Measurements from ENCODE around the gene MAP4K1. TPM values are rescaled to one million over a fixed set of nuclear protein-coding genes. Genes with fewer than 3 reads are reported as not detected.
"Not testable (repeated sequence)": the region's sequence is repeated elsewhere in the genome, so short reads cannot be mapped to it uniquely, and the experiment has no call there.

The MAP4K1 gene
- total RNA-seq, 1 experiment from 2014 or later, result 8.2 TPM

DNA sequence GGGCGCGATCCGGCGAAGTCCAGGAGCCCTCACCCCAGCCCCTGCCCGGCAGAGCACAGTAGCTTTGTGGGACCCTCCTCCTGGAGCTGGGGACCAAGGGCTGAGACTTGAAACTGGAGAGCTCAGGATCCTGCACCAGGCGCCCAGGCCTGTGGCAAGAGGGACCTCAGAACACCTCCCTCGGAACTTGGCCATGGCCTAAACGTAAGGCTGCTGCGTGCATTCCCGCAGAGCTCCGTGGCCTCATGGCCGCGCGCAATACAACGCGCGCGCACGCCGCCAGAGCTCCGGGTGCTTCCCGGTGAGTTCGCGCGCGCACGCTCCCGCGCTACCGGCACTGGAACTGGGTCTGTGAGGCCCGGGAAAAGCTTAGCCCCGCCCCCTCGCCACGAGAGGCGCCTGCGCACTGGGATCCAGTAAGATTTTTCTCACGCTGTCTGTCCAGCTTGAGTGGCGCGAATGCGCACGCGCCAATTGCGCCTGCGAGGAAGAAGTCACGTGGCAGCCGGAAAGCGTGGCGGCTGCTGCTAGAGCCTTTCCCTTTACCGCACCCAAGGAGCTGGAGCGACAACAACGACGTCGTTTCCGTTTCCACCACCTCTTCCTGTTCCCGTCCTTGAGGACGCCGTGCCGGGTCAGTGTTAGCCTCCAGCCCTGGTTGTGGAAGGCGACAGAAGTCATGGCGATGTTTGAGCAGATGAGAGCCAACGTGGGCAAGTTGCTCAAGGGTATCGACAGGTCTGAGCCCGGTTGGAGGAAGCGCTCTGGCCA lies 1.0 kb upstream of the MAP4K1 start, which contains the start of gene EIF3K:
Gene EIF3K (plus strand): TSS at position 599 of the 771 bp plus-strand sequence. CDS start 81 bp downstream, at position 680.
- H3K27me3 ChIP-seq (ENCODE audit: control insufficient read depth, insufficient read depth, low read length), result no peaks in the 10 kb centered on the region
- DNase-seq, result peak; percentile 99
- H3K4me3 ChIP-seq (ENCODE audit: insufficient read depth, low read depth, low read length), result peak within 1 kb of the TSS; percentile 98
- peaks cover 13% of the 10 kb centered on the region for H3K36me3 ChIP-seq (replicated peaks; ENCODE audit: control insufficient read depth, insufficient read depth, low read length)

DNA sequence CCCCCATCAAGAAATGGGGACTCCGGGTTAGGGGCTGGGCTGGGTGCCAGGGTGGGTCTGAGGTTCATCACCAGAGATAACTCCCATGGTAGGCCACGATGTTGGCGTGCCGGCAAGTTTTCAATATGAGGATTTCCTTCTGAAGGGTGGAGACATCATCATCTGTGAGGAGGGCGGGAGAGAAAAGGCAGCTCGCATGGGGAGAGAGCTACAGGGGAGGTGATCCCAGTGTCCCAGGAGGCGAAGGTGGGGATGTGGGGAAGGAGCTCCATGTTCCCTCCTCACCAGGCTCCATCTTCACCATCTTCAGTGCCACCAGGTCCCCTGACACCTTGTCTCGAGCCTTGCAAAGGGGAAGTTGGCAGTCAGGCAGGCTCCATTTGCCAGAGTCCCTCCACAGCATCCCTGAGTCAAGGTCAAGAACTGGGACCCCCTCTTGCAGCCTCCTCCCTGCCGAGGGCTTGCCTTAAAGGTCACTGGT lies 430 bp downstream of the MAP4K1 start:
- Histone ChIP-seq H3K36me3 (replicated peaks; ENCODE audit: control insufficient read depth, insufficient read depth, low read length) (peaks cover 10% of the 10 kb centered on the region), H3K4me3 (ENCODE audit: insufficient read depth, low read depth, low read length) (no peak overlapping the region), H3K27me3 (ENCODE audit: control insufficient read depth, insufficient read depth, low read length) (no peaks in the 10 kb centered on the region)
- DNase-seq, result no peak

DNA sequence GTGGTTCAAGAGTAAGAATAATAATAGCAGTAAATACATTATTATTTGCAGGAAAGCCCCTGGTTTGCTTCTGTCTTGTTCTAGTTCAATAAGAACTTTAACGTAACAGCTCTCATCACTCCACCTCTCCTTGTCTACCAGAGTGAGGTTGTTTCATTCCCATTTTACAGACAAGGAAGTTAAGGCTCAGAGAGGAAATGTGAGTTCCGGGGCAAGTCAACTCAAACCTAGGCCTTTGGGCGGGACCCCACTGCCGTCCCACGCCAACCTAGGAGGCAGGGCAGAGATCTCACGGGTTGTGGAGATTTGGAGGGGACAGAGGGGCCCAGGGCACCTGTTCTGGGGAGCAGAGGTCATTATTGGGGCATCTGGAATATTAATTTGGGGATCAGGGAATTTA lies 1.5 kb downstream of the MAP4K1 start:
- H3K27me3 ChIP-seq (ENCODE audit: control insufficient read depth, insufficient read depth, low read length), result no peaks in the 10 kb centered on the region
- H3K36me3 ChIP-seq (replicated peaks; ENCODE audit: control insufficient read depth, insufficient read depth, low read length), result peaks cover 4% of the 10 kb centered on the region

DNA sequence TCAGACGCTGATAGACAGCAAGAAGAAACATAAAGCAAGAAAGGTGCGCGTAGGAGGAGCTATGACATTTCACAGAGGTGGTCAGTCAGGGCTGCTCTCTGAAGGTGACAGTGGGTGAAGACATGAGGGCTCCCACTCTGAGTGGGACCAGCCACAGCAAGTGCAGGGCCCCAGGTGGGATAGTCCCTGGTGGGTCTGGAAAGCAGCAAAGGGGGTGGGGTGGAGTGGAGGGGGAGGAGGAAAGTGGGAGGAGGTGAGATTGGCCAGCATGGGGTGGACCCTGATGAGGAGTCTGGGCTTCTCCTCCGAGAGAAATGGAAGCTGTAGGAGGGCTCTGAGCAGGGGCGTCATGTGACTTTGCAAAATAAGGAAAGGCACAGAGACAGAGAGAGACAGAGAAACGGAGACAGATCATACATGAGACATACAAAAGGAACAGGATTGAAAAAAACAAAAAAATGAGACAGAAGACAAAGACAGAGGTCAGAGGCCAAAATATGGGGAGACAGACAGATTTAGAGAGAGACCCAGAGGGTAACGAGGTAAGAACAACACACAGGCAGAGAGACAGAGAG lies 2.7 kb downstream of the MAP4K1 start:
- DNase-seq, result peak; percentile 34
- Histone ChIP-seq H3K36me3 (replicated peaks; ENCODE audit: control insufficient read depth, insufficient read depth, low read length) (peaks cover under 1% of the 10 kb centered on the region), H3K4me3 (ENCODE audit: insufficient read depth, low read depth, low read length) (no peak overlapping the region), H3K27me3 (ENCODE audit: control insufficient read depth, insufficient read depth, low read length) (no peaks in the 10 kb centered on the region)

More for the DNA sequence above, 1.5 kb downstream of the MAP4K1 start:
- DNase-seq, result no peak
- no peak overlapping the region for H3K4me3 ChIP-seq (ENCODE audit: insufficient read depth, low read depth, low read length)

DNA sequence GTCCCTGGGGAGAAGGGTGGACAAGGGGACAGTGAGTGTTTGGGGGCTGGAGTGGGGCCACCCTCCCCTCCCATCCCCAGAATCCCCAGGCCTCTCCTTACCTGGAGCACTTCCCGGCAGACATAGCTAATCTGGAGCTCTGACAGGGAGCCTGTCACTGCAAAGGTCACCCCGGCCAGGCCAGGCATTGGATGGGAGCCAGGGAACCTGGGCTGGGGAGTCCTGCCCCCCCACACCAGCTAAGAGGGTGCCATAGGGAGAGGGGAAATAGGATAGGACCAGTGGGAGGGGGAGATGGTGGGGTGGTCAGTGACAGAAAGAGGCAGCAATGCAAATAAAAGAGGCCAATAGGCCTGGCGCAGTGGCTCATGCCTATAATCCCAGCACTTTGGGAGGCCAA lies 3.5 kb downstream of the MAP4K1 start:
- peak; percentile 25 for DNase-seq
- Histone ChIP-seq H3K36me3 (replicated peaks; ENCODE audit: control insufficient read depth, insufficient read depth, low read length) (no peaks in the 10 kb centered on the region), H3K27me3 (ENCODE audit: control insufficient read depth, insufficient read depth, low read length) (no peaks in the 10 kb centered on the region), H3K4me3 (ENCODE audit: insufficient read depth, low read depth, low read length) (no peak overlapping the region)

DNA sequence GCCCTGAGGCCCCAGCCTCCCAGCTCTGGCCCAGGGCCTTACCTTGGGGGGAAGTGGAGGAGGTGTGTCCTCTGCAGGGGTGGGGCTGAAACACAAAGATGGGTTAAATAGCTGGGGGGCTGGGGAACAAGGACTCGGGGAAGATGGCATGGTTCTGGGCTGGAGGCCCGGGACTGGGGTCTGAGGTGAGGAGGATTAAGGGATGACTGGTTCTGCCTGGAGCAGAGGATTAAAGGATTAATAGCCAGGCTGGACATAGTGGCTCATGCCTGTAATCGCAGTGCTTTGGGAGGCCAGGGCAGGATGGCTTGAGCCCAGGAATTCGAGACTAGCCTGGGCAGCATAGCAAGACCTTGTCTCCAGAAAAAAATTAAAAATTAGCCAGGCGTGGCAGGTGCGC lies 11.6 kb downstream of the MAP4K1 start:
- Histone ChIP-seq H3K27me3 (ENCODE audit: control insufficient read depth, insufficient read depth, low read length) (no peaks in the 10 kb centered on the region), H3K4me3 (ENCODE audit: insufficient read depth, low read depth, low read length) (no peak overlapping the region), H3K36me3 (replicated peaks; ENCODE audit: control insufficient read depth, insufficient read depth, low read length) (no peaks in the 10 kb centered on the region)
- peak; percentile 33 for DNase-seq

DNA sequence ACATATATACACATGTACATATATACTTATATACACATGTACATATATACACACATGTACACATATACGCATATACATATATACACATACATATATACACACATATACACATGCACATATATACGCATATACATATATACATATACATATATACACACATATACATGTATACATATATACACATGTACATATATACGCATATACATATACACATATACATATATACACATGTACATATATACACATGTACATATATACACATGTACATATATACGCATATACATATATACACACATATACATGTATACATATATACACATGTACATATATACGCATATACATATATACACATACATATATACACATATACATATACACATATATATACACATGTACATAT lies 14.9 kb downstream of the MAP4K1 start:
- not testable (repeated sequence) for H3K27me3 ChIP-seq (ENCODE audit: control insufficient read depth, insufficient read depth, low read length); H3K4me3 ChIP-seq (ENCODE audit: insufficient read depth, low read depth, low read length); DNase-seq; H3K36me3 ChIP-seq (replicated peaks; ENCODE audit: control insufficient read depth, insufficient read depth, low read length)

DNA sequence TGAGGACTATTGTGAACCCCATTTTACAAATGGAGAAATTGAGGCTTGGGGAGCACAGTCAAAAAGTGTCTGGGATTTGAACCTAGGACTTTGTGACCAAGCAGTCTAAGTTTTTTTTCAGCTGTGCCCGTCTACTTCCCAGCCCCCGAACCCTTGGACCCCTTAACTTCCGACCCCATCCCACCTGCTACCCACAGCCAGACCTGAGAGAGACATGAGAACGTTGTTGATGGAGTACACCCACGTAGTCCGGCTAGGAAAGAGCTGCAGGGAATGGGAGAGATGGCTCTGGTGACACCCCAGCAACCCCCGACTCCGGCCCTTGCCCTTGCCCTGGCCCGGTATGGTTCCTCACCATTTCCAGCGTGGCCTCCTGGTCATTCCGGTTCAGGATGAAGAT lies 18.0 kb downstream of the MAP4K1 start:
- no peaks in the 10 kb centered on the region for H3K27me3 ChIP-seq (ENCODE audit: control insufficient read depth, insufficient read depth, low read length)
- H3K36me3 ChIP-seq (replicated peaks; ENCODE audit: control insufficient read depth, insufficient read depth, low read length), result no peaks in the 10 kb centered on the region
- peak; percentile 24 for DNase-seq
- H3K4me3 ChIP-seq (ENCODE audit: insufficient read depth, low read depth, low read length), result no peak overlapping the region

DNA sequence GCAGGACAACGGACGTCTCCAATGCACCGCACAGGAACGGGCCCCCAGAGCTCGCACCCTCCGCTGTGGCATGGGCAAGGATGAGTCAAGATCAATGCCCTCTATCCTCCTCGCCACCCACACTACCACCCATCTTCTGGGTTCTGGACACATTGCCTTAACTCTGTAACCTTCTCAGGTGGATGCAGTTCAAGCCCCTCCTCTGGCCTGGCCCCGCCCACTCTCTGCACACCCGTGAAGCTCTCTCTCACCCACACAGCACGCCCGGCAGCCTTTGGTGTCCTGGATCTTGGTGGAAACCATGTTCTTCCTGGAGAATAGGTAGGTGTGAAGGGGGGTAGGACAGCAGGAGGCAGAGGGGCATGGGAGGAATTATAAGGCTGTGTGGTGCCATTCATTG lies 20.7 kb downstream of the MAP4K1 start:
- peak; percentile 56 for DNase-seq
- H3K36me3 ChIP-seq (replicated peaks; ENCODE audit: control insufficient read depth, insufficient read depth, low read length), result no peaks in the 10 kb centered on the region
- H3K27me3 ChIP-seq (ENCODE audit: control insufficient read depth, insufficient read depth, low read length), result no peaks in the 10 kb centered on the region
- H3K4me3 ChIP-seq (ENCODE audit: insufficient read depth, low read depth, low read length), result 0 out of 2 replicates have a peak overlapping the region, but pooled peaks have one; percentile 73

DNA sequence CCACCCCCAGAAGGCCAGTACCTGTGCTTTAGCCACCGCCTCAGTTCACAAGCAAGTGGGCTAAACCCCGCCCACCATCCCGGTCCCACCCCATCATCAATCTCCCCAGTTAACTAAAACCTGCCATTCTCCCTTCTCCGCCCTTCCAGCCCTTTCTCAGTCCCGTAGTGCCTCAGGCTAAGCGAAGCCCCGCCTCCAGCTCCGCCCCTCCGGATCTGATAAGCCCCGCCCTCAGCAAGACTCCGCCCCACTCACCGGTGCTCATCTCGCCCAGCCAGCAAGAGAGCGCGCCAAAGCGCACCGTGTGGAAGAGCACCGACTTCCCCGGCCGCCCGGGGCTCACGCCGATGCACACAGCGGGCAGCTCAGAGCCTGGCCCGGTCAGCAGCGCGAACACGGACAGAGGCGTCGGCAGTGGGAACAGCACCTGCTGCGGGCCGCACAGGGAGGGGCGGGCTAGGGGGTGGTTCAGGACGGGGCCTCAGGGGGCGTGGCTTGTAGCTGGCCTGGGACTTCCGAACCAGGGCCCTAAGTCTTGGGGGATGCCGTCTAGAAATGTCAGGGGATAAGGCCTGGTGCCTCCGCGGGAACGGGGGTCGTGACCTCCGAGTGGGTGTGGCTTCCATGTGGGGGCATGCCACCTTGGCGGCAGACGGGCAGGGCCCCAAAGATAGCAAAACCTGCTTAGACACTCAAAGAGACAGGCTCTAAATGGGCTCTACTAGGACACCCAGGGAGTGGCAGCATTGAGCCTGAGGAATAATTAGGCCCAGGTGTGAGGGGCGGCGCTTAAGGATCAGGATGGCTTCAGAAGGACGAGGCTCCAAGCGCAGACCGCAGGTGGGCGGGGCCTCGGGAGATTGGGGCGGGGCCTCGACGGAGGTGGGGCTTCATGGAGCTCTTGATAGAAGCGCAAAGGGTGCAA lies 21.4 kb downstream of the MAP4K1 start:
- Histone ChIP-seq H3K27me3 (ENCODE audit: control insufficient read depth, insufficient read depth, low read length) (no peaks in the 10 kb centered on the region), H3K36me3 (replicated peaks; ENCODE audit: control insufficient read depth, insufficient read depth, low read length) (no peaks in the 10 kb centered on the region), H3K4me3 (ENCODE audit: insufficient read depth, low read depth, low read length) (peak overlapping the region; percentile 73)
- DNase-seq, result peak; percentile 97

DNA sequence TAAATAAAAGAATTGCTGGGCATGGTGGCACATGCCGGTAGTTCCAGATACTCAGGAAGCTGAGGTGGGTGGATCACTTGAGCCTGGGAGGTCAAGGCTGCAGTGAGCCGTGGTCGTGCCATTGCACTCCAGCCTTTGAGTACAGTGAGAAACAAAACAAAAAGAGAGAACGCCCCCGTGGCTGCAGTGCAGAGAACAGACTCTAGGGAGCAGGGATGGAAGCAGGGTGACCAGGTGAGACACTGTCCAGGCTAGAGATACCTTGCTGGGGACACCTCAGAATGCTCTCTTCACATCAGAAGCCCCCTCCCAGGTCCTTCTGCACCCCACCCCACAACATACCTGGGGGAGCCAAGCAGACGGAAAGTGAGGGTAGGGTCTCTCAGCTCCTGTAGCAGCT lies 24.8 kb downstream of the MAP4K1 start:
- peak; percentile 67 for DNase-seq
- H3K36me3 ChIP-seq (replicated peaks; ENCODE audit: control insufficient read depth, insufficient read depth, low read length), result peaks cover 1% of the 10 kb centered on the region

DNA sequence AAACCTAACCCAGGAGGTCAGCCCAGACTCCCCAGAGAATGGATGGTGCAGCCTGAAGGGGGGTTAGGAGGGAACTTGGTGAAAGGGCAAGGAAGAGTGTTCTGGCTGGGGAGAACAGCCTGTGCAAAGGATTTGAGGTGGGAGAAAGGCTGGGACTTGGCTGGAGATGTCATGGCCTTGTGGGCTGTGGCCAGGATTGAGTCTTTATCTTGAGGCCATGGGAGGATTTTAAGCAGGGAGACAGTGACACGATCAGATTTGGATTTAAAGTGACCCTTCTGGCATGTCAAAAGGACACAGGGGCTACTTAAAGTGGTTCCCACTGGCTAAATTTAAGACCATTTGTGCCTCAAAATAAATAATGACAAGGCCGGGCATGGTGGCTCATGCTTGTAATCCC lies 29.7 kb downstream of the MAP4K1 start:
- Histone ChIP-seq H3K27me3 (ENCODE audit: control insufficient read depth, insufficient read depth, low read length) (no peaks in the 10 kb centered on the region), H3K4me3 (ENCODE audit: insufficient read depth, low read depth, low read length) (no peak overlapping the region), H3K36me3 (replicated peaks; ENCODE audit: control insufficient read depth, insufficient read depth, low read length) (peaks cover 3% of the 10 kb centered on the region)
- DNase-seq, result no peak

More for the DNA sequence above, 24.8 kb downstream of the MAP4K1 start:
- Histone ChIP-seq H3K27me3 (ENCODE audit: control insufficient read depth, insufficient read depth, low read length) (no peaks in the 10 kb centered on the region), H3K4me3 (ENCODE audit: insufficient read depth, low read depth, low read length) (no peak overlapping the region)

DNA sequence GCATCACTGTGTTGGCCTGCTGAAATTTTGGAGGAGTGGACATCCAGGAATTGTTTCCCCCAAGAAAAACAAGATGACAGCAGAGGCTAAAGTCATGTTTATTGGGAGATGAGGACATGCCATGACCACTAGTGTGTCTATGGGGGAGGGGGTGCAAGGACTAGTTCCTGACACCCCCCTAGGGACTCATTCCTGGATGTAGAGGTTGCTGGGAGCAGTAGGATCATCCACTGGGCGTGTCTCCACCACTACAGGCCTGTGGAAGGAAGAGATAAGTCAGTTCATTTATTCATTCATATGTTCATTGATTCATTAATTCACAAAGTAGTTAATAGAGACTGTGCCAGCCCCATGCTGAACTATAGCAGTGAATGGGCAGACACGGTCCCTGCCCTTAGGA lies 30.2 kb downstream of the MAP4K1 start:
- H3K27me3 ChIP-seq (ENCODE audit: control insufficient read depth, insufficient read depth, low read length), result no peaks in the 10 kb centered on the region
- DNase-seq, result no peak

DNA sequence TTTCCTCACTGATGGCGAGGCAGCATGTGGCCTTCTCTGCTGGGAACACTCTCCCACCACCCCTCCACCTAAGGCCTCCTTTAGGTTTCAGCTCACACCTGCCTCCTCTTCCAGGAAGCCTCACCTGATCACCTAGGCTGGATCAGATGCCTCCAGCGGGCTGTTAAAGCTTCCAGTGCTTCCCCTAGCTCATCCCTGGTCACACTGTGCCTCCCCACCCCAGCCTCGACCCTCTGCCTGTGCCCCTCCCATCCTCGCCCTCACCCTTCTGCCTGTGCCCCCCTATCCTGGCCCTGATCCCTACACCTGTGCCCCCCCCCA lies 33.8 kb downstream of the MAP4K1 start:
- peaks cover 3% of the 10 kb centered on the region for H3K36me3 ChIP-seq (replicated peaks; ENCODE audit: control insufficient read depth, insufficient read depth, low read length)
- DNase-seq, result peak; percentile 31
- no peaks in the 10 kb centered on the region for H3K27me3 ChIP-seq (ENCODE audit: control insufficient read depth, insufficient read depth, low read length)
- no peak overlapping the region for H3K4me3 ChIP-seq (ENCODE audit: insufficient read depth, low read depth, low read length)

More for the DNA sequence above, 30.2 kb downstream of the MAP4K1 start:
- no peak overlapping the region for H3K4me3 ChIP-seq (ENCODE audit: insufficient read depth, low read depth, low read length)
- H3K36me3 ChIP-seq (replicated peaks; ENCODE audit: control insufficient read depth, insufficient read depth, low read length), result peaks cover 3% of the 10 kb centered on the region
